Measurements from ENCODE around the gene ABL2. TPM values are rescaled to one million over a fixed set of nuclear protein-coding genes. Genes with fewer than 3 reads are reported as not detected.
"Not testable (repeated sequence)": the region's sequence is repeated elsewhere in the genome, so short reads cannot be mapped to it uniquely, and the experiment has no call there.

The ABL2 gene
- total RNA-seq, 1 donor from 2014 or later: 138 TPM

- DNase-seq (ENCODE audit: low read depth, low spot score): not testable (repeated sequence)
These were observed 93.8 kb downstream of the ABL2 start for GRCh38 chr1:179135707-179136106.

- not testable (repeated sequence) for DNase-seq (ENCODE audit: low read depth, low spot score)
These were observed 94.3 kb downstream of the ABL2 start for GRCh38 chr1:179135168-179135567.

- no peak for DNase-seq (ENCODE audit: low read depth, low spot score)
These were observed 99.6 kb downstream of the ABL2 start for GRCh38 chr1:179129702-179130473.

- DNase-seq (ENCODE audit: low read depth, low spot score): no peak
These were observed 101.0 kb downstream of the ABL2 start for GRCh38 chr1:179128520-179128919.

GRCh38 chr1:179127163-179127895 is 102.1 kb downstream of the ABL2 start:
- DNase-seq (ENCODE audit: low read depth, low spot score): peak; percentile 43

- DNase-seq (ENCODE audit: low read depth, low spot score): peak; percentile 54
These were observed 103.0 kb downstream of the ABL2 start for GRCh38 chr1:179126338-179127060.

GRCh38 chr1:179124873-179125272 is 104.6 kb downstream of the ABL2 start:
- no peak for DNase-seq (ENCODE audit: low read depth, low spot score)

- DNase-seq (ENCODE audit: low read depth, low spot score): no peak
These were observed 108.1 kb downstream of the ABL2 start for GRCh38 chr1:179121159-179121938.

- DNase-seq (ENCODE audit: low read depth, low spot score): no peak
These were observed 108.7 kb downstream of the ABL2 start for GRCh38 chr1:179120736-179121135.

GRCh38 chr1:179119513-179119912 is 110.0 kb downstream of the ABL2 start:
- DNase-seq (ENCODE audit: low read depth, low spot score): no peak

- DNase-seq (ENCODE audit: low read depth, low spot score): no peak
These were observed 114.3 kb downstream of the ABL2 start for GRCh38 chr1:179115181-179115580.

GRCh38 chr1:179108644-179109043 is 120.8 kb downstream of the ABL2 start:
- DNase-seq (ENCODE audit: low read depth, low spot score): no peak

- DNase-seq (ENCODE audit: low read depth, low spot score): no peak
These were observed 121.5 kb downstream of the ABL2 start for GRCh38 chr1:179107706-179108629.

- DNase-seq (ENCODE audit: low read depth, low spot score): no peak
These were observed 124.1 kb downstream of the ABL2 start for GRCh38 chr1:179105393-179105792.

GRCh38 chr1:179104611-179105250 is 124.7 kb downstream of the ABL2 start:
- no peak for DNase-seq (ENCODE audit: low read depth, low spot score)

- DNase-seq (ENCODE audit: low read depth, low spot score): no peak
These were observed 125.5 kb downstream of the ABL2 start for GRCh38 chr1:179103999-179104398.

GRCh38 chr1:179101566-179101965 is 127.9 kb downstream of the ABL2 start:
- DNase-seq (ENCODE audit: low read depth, low spot score): no peak

- no peak for DNase-seq (ENCODE audit: low read depth, low spot score)
These were observed 129.6 kb downstream of the ABL2 start for GRCh38 chr1:179099891-179100290.

- no peak for DNase-seq (ENCODE audit: low read depth, low spot score)
These were observed 133.6 kb downstream of the ABL2 start for GRCh38 chr1:179095924-179096323.

- DNase-seq (ENCODE audit: low read depth, low spot score): no peak
These were observed 134.1 kb downstream of the ABL2 start for GRCh38 chr1:179095377-179095776.

All from pulmonary artery endothelial cell (primary cell).